NCI-H748 (cell line): ENCODE data around the gene CCDC6.
"Not testable (repeated sequence)": the region's sequence is repeated elsewhere in the genome, so short reads cannot be mapped to it uniquely, and the experiment has no call there.

Experiments
- DNase-seq: peaks from one replicate; lab custom pipeline; 2025; ENCODE audit not compliant: unreplicated experiment; lab: John Stamatoyannopoulos, UW

Gene CCDC6

DNA sequence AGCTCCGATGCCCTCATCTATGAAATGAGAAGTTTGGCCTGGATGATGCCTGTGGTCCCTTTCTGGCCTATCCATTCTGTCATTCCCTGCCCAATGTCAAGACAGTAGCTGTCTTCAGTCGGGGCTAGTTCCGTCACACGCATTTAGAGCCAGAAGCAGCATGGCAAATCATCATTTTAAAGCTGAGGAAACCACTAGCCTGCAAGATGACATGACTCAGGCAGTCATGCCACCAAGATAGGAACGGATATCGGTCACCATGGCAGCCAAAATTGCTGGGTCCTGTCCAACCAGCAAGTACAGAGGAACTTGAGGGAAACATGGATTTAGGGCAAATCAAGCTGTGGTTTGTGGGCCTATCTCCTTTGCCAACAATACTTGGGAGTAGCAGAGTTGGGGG is 88.6 kb downstream of the CCDC6 start:
- no peak for DNase-seq

DNA sequence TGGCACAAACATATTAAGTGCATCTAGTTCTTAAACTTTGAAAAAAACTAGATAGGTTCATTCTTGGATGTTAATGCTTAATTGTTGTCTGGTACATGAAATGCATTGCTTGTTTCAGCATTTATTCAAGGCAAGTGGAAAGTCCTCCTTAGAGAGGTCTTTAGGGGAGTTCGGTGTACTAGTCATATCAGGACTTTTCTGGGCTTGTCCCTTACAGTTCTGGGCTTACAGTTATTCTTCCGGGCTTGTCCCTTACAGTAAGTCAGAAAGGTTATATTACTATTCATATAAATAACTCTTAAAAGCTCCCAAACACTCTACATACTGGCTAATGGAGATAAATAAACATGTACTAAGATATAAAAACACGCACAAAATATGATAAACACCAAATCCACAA is 91.5 kb downstream of the CCDC6 start:
- DNase-seq = no peak

DNA sequence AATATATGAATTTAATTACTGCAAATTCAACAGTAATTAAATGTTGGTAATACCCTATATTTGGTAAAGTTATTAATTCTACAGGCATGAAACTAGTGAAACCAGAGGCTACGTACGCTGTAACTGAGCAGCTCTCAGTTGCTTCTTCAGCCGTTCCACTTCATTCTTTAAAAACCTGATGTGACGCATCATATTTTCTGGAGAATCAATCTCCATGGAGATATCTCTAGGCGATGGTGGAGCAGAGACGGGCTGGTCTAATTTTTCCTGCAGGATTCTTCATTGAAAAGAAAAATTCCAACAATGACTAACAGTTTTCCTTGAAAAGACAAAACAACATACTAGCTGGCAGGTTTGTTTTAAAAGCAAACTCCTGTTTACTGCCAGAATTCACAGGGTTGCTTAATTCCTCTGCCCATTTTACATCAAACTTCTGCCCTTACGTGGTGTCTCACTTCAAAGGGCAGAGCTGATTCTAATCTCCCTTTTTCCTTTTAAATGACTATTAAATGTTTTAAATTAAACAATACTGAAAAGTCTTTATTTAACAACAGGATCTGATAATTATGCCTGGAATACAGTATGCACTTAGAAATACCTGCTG is 93.7 kb downstream of the CCDC6 start:
- DNase-seq = no peak

DNA sequence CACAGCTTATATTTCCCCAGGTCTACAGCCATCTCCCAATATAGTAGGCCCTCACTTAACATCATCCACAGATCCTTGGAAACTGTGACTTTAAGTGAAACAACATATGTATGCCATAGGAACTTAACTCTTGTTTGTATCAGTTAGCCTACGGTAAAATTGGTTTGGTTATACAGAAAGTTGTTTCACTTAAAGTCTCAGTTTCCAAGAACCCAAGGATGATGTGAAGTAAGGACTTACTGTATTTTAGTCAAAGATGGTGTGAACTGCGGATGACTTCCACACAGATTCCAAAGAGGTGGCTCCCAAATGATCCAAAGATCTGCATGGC is 96.7 kb downstream of the CCDC6 start:
- no peak for DNase-seq

DNA sequence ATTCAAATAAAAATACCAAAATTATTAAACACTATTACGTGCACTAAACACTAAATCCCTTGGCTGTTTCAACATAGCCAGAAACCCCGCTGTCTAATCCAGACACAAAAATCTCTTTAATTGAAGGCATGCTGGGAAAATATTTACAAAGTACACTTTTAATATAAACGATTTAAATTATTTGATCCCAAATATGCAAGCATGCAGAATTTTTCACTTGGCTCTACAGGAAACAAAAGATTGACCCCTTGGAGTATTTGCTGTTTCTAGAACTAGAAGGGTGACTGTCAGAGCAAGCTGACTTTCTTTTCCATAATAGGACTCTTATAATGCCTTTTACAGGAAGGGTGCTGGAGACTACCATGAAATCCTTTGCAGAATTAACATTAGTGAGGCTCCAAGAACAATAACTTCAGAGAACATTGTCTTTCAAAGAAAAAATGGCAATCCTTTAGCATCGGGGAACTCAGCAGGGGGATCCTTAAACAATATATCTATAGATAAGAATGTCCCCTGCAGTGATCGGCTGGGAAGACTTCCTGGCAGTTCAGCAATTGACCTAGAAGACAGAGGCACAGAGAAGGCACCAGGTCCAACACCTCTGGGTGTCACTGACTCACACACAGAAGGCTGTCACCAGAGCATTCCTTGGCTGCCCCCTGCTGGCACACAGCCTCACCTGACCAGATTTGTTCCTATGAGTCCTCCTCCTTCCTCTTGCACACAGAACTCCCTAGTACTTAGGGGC is 97.3 kb downstream of the CCDC6 start:
- DNase-seq = peak; percentile 52

DNA sequence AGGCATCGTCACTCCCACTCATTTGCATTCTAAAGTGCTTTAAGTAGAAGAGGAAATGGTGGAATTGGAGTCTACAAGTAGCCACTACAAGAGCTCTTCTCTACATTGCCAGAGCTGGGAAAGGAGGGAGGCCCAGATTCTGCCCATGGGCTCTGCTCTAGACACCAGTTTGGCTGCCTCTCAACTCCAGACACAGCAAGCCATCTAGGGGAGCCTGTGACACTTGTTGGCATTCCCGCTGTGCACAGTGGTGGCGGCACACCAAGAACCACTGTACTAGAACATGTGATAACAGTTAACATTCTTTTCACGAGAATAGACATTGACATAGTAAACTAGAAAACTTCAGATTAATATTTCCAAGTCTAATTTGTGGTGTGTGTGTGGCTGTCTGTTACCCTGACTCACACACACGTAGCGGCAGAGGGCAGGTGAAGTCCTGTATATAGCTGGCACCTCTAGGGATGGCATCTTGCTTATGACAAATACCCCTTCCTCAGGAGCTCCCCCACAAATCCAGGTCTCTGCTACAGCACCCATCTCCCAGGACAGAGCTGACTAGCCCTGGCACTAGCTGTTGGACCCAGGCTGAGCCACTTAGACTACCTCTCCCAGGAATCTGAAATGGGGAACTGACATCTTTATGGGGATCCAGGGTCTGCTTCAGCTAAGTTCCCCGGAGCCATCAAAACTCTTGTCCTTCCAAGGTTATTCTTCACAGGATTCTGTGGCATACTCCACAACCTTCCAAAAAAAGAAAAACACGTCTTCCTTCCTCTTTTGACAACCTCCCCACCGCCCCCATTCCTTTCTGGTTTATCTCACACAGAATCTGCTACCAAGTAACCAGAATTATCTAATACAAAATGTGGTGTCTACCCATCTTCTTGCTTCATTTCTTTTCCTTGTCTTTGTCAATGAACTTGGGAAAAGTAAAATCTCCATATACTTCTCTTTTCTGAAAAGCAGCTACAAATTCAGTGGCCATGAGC is 98.4 kb downstream of the CCDC6 start:
- no peak for DNase-seq

DNA sequence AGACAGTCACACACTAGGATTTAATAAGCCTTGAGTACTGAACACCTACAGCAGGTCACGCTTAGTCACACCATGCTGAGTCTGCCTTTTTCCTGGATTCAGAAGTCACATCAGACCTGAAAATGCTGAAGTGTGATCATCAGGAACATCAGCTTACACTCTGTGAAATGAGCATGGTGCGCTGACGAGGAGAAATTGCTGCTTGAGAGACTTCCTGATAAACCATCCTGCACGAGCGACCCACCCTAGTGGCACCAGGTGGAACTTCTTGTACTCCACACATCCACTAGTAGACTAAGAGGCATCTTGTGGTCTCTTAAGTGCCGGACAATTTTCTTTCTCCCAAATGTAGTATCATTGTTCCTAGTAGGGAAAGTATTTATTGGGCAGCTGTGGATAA is 101.3 kb downstream of the CCDC6 start:
- peak; percentile 2 for DNase-seq

DNA sequence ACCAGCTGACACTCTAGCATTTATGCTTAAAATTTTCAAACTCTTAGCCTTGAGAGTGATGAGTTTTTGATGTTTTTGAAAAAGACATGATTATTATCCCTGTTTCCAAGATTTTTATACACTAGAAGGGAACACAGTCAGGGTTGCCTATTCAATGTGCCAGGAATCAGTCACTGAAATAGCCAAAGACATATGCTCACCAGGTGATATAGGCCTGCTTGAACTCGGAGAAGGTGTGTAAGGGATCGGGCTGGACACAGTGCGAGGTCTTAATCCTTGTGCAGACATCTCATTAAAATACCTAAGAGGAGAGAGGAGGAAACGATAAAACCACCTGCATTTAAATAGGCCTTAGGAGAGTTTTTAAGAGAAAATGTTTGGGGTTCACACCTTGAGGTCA is 102.1 kb downstream of the CCDC6 start:
- no peak for DNase-seq

DNA sequence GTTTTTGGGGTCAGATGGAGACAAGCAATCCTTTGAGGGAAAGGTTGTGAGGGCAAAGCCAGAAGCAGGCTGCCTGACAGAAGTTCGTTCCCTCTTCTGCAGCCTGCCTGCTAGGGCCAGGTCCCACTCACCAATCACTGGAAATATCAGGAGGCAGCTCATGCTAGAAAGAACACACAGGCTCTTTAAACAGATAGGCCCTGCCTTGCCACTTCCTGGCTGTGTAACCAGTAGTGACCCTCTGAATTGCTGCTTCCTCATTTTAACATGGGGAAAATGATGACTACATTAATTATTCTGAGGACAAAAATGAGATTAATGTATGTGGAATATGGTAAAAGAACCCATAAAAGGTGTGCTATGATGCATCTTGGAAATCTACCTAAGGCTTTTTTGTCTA is 102.6 kb downstream of the CCDC6 start:
- DNase-seq = no peak

DNA sequence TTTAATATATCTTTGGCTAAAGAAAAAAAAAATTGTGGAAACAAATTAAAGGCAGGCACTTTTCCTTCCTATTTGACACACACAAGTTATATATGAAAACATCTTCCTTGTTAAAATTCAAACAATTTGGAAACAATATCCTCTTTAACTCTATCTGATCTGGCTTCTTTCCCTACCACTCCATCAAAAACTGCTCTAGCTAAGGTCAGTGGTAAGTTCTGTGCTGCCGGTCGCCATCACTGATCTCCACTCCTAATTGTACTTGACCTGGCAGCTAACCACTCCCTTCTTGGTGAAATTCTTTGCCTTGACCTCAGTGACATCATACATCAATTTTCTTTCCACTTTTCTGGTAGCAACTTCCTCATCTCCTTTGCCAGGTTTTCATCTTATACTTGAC is 105.2 kb downstream of the CCDC6 start:
- no peak for DNase-seq

DNA sequence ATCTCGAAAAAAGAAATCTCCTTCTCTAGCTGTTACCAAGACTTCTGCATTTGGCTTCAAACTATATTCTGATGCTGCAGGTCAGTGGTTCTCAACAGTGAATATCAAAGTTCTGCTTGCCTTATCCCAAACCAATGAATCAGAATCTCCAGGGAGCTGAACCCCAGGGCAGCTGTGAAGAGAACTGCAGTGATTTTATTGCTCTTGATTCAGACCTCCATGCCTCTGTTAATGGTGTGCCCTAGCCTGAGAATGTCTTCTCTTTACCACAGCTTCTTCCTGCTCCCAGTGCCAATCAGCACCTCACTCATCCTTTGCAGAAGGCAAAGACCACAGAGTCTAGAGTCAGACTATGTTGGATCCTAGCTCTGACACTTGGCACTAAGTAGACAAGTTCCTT is 106.9 kb downstream of the CCDC6 start:
- no peak for DNase-seq

DNA sequence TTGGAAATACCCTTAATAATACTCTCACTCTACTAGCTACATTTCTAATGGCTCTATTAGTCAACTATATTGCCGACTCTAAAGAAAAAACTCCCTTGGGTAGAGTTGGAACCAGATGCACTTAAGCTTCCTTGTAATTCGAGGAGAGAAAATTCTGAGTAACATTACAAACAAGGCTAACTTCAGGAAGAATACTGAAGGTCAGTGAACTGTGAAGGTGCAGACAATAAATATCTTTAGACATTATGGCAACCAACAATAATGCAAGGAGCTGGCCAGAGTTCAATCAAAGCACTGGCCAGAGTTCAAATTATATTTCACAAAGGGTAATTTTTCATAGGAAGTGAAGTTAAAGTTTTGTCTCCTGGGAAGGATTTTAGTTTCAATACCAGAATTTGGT is 112.4 kb downstream of the CCDC6 start:
- no peak for DNase-seq

DNA sequence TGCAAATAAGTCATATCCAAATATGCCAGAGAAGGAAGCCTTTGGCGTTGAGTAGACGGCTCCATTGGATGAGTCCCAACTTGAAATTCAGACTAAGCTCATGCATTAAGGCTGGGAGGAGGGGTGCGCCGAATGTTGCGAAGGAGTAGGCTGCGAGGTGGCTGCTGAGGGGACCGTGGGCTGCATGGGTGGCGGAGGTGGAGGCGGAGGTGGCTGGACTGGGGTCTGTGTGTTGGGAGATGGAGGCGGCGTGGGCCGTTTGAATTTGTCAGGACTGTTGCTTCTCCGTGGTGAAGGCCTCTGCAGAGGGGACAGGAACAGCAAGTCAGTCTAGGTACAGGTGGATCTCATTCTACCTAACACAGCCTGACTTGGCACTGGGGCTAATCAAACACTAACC is 113.5 kb downstream of the CCDC6 start:
- DNase-seq = no peak

DNA sequence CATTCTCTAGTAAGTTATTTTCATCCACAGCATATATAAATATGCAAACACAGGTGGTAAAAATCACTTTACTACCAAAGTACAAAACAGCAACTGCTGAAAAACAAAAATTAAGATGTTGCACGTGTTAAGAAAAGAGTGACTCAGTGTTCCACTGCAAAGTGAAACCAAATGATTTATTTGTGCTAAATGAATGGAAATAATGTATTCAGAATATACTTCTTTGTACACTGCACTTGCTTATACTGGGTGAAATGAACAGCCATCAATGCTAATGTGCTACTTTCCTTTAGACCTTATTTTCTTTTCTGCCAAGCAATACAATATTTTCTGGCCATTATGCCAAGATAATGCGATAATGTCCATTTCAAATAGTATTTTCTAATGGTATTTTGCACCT is 114.8 kb downstream of the CCDC6 start:
- DNase-seq = no peak

DNA sequence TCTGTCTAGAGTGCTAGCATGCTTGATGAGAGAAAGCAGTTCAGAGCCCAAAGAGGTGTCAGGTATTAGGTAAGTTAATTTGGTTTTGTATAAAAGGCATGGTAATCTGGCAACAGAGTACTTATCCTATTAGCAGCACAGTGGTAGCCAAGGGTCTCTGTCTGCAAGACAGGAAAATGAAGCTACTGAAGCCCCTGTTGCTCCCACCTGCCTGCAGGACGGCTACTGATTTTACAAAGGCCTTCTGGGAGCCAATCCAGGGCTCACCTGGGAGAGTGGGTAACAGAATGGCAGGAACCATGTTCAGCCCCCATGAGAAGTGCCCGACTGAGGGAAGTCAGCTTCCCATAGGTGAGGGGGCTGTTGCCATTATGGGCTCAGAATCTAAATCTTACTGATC is 116.3 kb downstream of the CCDC6 start:
- DNase-seq = not testable (repeated sequence)

DNA sequence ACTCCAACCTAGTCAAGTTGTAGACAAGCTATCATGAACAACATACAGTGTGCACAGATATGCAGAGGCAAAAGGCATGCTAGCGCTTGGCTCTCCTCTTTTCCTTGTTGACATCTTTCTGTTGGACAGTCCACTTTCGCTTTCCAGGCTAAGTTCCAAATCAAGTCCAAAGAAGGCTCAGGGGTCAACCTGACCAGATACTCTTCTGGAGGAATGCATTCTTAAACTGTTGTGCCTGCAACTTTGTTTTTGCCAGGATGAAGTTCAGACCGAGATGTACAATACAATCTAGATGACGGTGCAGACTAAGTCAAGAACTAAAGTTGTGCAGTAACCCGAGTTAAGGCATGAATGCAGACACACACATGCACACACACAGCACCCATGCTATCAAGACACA is 117.4 kb downstream of the CCDC6 start:
- DNase-seq = not testable (repeated sequence)

DNA sequence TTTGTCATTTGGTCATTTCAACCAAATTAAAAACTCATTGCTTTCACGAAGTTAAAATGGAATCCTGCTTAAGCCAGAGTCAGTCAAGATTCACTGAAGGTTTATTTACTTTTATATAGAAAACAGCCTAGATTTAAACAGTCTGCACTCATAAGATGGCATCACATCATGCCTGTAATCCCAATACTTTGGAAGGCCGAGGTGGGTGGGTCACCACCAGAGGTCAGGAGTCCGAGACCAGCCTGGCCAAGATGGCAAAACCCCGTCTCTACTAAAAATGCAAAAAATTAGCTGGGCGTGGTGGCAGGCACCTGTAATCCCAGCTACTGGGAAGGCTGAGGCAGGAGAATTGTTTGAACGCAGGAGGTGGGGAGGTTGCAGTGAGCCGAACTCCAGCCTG is 119.3 kb downstream of the CCDC6 start:
- not testable (repeated sequence) for DNase-seq

DNA sequence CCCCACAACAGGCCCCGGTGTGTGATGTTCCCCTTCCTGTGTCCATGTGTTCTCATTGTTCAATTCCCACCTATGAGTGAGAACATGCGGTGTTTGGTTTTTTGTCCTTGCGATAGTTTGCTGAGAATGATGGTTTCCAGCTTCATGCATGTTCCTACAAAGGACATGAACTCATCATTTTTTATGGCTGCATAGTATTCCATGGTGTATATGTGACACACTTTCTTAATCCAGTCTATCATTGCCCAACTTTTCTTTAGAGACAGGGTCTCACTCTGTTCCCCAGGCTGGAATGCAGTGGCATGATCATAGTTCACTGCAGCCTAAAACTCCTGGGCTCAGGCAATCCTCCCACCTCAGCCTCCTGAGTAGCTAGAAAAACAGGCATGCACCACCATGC is 120.9 kb downstream of the CCDC6 start:
- not testable (repeated sequence) for DNase-seq

DNA sequence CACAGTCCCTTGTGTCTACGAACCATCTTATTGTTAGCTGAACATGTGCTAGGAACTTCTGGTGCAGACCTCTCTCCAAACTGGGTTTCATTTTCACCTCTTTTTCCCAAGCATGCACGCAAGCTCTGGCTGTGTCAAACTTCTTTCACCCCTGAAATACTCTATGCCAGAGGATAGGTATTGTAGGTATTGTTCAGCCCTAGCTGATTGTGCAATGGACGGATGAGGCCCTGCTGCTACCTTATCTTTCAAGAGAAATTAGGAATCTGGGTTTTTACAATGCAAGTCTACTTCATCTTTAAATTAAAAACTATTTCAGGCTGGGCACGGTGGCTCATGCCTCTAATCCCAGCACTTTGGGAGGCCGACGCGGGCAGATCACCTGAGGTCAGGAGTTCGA is 124.8 kb downstream of the CCDC6 start:
- DNase-seq = no peak

DNA sequence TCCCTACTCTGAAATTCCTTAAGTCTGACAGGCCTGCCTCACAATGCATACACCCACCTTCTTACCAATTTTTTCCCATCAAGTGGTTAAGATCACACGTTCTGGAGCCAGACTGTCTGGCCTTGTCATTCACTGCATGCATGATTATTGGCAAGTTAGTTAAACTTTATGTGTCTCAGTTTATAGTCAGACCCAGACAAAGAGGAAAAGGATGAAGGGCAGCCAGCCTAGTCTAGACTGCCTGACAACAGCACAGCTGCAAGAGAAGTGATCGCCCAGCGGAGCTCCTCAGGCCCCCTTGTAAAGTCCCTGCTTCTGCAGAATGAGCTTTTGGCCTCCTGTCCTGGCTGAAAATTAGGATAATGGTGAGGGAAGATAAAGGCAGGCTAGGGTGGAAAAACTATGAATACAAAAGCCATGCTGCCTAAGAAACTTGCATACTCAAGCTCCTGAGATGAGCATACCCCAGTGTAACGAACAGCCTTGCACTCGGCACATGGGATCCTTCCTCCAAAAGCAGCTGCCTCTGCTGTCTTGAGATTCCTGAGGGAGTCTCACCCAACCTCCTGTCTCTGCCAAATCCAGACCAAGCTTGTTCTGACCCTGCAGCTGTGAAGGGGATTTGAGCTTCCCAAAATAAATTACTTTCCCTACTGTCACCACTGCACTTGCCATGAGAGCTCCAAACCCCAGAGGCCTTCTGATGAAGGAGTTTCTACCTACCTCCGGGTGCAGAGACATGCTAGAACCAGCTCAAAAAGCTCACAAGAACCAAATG is 126.4 kb downstream of the CCDC6 start:
- no peak for DNase-seq

DNA sequence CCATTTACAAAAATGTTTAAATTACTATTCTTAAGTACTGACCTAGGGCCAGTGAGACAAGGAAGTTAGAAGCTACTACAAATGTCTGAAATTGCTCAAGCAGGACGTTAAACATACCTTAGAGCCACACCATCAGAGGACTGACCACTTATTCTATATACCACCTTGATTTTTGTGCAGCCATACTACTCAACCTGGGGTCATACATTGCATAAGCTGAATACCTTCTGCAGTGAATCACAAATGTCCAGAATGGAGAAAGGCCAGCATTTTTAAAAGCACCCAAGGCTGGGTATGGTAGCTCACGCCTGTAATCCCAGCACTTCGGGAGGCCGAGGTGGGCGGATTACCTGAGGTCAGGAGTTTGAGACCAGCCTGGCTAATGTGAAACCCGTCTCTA is 131.9 kb downstream of the CCDC6 start:
- DNase-seq = no peak
